Mammary epithelial cell (primary cell): ENCODE data around the gene ARMCX4.

Experiments used
- EZH2 ChIP-seq: IDR thresholded peaks from 2 replicates; pipeline ENCODE4 v1.6.1; 2012; ENCODE audit warnings: low read length, inconsistent platforms, borderline replicate concordance
- TF ChIP-seq, protein P1 (sequence below), 2 donors: IDR thresholded peaks in 1 of 2; conservative IDR thresholded peaks in 1 of 2; 2 replicates each; pipeline ENCODE4 v1.5.1; 2011 to 2012; ENCODE audit warnings: inconsistent platforms in 2 of 2, low read length in 2 of 2, mild to moderate bottlenecking in 2 of 2, control low read depth in 1 of 2, low read depth in 1 of 2; ENCODE audit not compliant: insufficient read depth in 1 of 2; ENCODE audit errors: extremely low read depth in 1 of 2

DNA sequence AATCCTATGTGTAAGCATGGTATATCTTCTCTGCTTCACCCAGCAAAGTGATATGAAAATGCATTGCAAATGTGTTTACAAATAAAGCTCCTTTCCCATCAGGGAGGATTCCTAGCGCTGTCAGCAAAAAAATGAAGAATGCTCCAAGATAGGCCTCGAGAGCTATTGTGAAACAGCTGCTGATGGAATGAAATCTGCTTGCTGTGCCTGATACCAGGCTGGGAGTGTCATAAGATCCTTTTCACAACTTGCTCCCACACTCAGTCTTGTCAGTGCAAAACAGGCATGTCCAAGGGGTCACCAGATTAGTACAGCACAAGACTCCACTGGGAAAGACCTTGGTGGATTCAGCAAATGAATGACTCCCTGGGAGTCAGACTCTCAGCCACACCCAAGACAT, 43.2 kb upstream of the ARMCX4 start:
- TF ChIP-seq, protein P1, sequence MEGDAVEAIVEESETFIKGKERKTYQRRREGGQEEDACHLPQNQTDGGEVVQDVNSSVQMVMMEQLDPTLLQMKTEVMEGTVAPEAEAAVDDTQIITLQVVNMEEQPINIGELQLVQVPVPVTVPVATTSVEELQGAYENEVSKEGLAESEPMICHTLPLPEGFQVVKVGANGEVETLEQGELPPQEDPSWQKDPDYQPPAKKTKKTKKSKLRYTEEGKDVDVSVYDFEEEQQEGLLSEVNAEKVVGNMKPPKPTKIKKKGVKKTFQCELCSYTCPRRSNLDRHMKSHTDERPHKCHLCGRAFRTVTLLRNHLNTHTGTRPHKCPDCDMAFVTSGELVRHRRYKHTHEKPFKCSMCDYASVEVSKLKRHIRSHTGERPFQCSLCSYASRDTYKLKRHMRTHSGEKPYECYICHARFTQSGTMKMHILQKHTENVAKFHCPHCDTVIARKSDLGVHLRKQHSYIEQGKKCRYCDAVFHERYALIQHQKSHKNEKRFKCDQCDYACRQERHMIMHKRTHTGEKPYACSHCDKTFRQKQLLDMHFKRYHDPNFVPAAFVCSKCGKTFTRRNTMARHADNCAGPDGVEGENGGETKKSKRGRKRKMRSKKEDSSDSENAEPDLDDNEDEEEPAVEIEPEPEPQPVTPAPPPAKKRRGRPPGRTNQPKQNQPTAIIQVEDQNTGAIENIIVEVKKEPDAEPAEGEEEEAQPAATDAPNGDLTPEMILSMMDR (conservative IDR thresholded peaks at IDR 0.05 in 1 of 2, IDR thresholded peaks at IDR 0.05 in 1 of 2; ENCODE audit: extremely low read depth in 1 of 2, insufficient read depth in 1 of 2, low read depth in 1 of 2, low read length in 2 of 2): no peak
- no peak for TF ChIP-seq EZH2
